ENCODE measurements around the gene ICE2. TPM values are rescaled to one million over a fixed set of nuclear protein-coding genes. Genes with fewer than 3 reads are reported as not detected.

Gene ICE2
- total and polyA plus RNA-seq, 8 donors, result 10.5 to 127 (median 31.5) TPM

DNA sequence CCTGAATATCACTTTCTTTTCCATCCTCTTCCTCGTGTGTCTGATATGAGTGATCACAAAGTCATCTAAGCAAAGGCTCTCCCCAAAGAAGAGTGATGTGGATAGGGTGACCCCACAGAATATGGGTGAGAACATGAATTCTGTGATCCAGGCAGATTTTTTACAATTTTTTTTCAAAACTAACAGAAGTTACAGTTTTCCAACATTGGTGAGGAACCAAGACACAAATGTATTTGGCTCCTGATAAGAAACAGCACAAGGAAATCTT, 108.1 kb downstream of the ICE2 start:
- Histone ChIP-seq H3K27ac (peak overlapping the region in 4 of 5 donors; percentile 72 to 84 (median 78)), H3K9me3 (no peaks in the 10 kb centered on the region), H3K4me3 (no peak overlapping the region), H3K4me1 (peaks cover 48 to 76% (median 59%) of the 10 kb centered on the region in 4 donors), H3K36me3 (peaks cover 2 to 54% (median 21%) of the 10 kb centered on the region in 4 donors), H3K27me3 (no peaks in the 10 kb centered on the region)
- DNase-seq, result no peak
- no peak for TF ChIP-seq POLR2AphosphoS5 (IDR thresholded peaks at IDR 0.05)
- no peak for TF ChIP-seq EP300 (IDR thresholded peaks at IDR 0.05)
- no peak for TF ChIP-seq POLR2A (IDR thresholded peaks at IDR 0.05)
- TF ChIP-seq, protein P1, sequence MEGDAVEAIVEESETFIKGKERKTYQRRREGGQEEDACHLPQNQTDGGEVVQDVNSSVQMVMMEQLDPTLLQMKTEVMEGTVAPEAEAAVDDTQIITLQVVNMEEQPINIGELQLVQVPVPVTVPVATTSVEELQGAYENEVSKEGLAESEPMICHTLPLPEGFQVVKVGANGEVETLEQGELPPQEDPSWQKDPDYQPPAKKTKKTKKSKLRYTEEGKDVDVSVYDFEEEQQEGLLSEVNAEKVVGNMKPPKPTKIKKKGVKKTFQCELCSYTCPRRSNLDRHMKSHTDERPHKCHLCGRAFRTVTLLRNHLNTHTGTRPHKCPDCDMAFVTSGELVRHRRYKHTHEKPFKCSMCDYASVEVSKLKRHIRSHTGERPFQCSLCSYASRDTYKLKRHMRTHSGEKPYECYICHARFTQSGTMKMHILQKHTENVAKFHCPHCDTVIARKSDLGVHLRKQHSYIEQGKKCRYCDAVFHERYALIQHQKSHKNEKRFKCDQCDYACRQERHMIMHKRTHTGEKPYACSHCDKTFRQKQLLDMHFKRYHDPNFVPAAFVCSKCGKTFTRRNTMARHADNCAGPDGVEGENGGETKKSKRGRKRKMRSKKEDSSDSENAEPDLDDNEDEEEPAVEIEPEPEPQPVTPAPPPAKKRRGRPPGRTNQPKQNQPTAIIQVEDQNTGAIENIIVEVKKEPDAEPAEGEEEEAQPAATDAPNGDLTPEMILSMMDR (IDR thresholded peaks at IDR 0.05), result no peak
- intact Hi-C loops (cut with DNase I; ENCODE audit: low total_unique reads), result no loop called here
- 37 to 69% (median 54%) methylated on average over 1 of the region's 1 CpG for WGBS, 5 donors

DNA sequence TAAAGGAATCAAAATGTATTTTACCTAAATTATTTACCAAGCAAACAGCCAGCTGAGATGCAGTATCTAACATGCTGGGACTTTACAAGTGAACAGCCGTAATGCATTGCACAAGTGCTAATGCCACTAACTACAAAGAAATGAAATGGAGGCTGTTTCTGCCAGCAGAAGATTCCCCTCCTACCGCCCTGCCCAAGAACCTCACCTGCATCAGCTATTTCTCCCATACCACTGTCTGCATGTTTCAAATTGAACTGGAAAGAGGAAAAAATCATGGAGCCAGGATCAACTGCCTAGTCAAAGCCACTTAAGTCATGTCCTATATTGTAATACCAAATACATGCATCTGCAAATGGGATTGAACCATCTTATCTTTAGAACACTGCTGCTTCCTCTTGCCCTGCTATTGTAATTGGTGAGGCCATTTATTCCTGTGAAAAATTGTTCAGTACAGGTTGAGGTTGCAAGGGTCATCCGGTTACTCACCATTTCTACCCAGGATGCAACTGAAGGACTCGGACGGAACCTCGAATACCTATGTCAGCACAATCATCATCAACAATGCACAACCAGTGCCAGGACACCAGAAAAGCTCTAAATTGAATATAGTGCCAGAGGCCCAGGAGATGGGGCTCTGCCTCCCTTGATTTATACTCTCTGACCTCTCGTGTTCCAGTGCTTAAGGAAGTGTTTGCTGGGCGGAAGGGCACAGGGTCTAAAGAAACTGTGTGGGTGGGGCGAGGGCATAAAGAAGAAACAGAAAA, 108.7 kb downstream of the ICE2 start:
- Histone ChIP-seq H3K36me3 (peaks cover 2 to 52% (median 18%) of the 10 kb centered on the region in 4 donors), H3K9me3 (no peaks in the 10 kb centered on the region), H3K27ac (peak overlapping the region; percentile 24 to 84 (median 75)), H3K4me3 (no peak overlapping the region), H3K27me3 (no peaks in the 10 kb centered on the region), H3K4me1 (peaks cover 43 to 74% (median 54%) of the 10 kb centered on the region in 4 donors)
- TF ChIP-seq, protein P1 (IDR thresholded peaks at IDR 0.05), result no peak
- TF ChIP-seq POLR2AphosphoS5 (IDR thresholded peaks at IDR 0.05), result peak in 1 of 3 donors; percentile 28
- DNase-seq, result peak in 1 of 2 donors; percentile 65
- 82 to 89% (median 84%) methylated on average over 9 of the region's 9 CpGs for WGBS, 5 donors
- intact Hi-C loops (cut with DNase I; ENCODE audit: low total_unique reads), result no loop called here

DNA sequence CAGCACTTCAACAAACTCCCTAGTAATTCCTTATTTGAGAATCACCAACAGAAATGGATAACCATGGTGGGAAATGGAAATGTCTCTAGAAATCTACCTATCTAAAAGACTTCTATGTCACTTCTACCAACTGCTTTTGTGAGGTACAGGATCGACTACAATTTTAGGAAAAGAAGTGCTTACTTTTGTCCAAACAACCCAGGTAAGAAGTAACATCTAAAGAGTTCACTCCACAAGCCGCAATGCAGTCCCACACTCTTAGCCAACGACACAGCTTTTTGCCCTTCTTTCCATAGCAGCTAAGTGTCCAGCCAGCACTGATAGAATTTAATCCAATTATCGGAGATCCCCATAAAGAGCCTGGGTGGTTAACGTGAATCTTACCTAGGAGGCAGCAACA, 109.2 kb downstream of the ICE2 start:
- 77 to 92% (median 86%) methylated on average over 5 of the region's 5 CpGs for WGBS, 5 donors
- H3K27me3 ChIP-seq, result no peaks in the 10 kb centered on the region
- intact Hi-C loops (cut with DNase I; ENCODE audit: low total_unique reads), result no loop called here
- H3K4me1 ChIP-seq, result peaks cover 37 to 74% (median 48%) of the 10 kb centered on the region in 4 donors
- H3K36me3 ChIP-seq, result peaks cover 2 to 56% (median 17%) of the 10 kb centered on the region in 4 donors
- no peak overlapping the region for H3K4me3 ChIP-seq
- DNase-seq, result no peak
- TF ChIP-seq POLR2AphosphoS5 (IDR thresholded peaks at IDR 0.05) (no peak), POLR2A (IDR thresholded peaks at IDR 0.05) (no peak), EP300 (IDR thresholded peaks at IDR 0.05) (no peak)
- TF ChIP-seq, protein P1 (IDR thresholded peaks at IDR 0.05), result no peak
- no peaks in the 10 kb centered on the region for H3K9me3 ChIP-seq
- H3K27ac ChIP-seq, result peak overlapping the region in 3 of 5 donors; percentile 72 to 84 (median 75)

Small RNAs within 50 kb of the gene (small RNA-seq; reads per million reads assigned to genes)
- gene AC087385.3, result 0 reads per million in 4 donors

Other genes with a start within 250 kb of the ICE2 start
- gene ANXA2, start 81.2 kb downstream of the ICE2 start, total RNA-seq, result 1,000 to 10,000 TPM in 1 of 5 donors, 100 to 1,000 TPM in 4; 292 to 1,332 (median 460) TPM
- 100 to 1,000 TPM; 600 to 928 (median 774) TPM for gene ANXA2, start 81.2 kb downstream of the ICE2 start, polyA plus RNA-seq

Data from stomach (tissue), 9 donors.